ENCODE data around the gene PSME3IP1. TPM values are rescaled to one million over a fixed set of nuclear protein-coding genes. Genes with fewer than 3 reads are reported as not detected.

The PSME3IP1 gene
- total RNA-seq, 4 donors from 2014 or later, result 55.7 to 308 (median 109) TPM

- Histone ChIP-seq H3K36me3 (peaks cover 0 to 43% (median 0%) of the 10 kb centered on the region in 3 donors), H3K4me1 (no peaks in the 10 kb centered on the region), H3K4me3 (no peak overlapping the region), H3K27me3 (no peaks in the 10 kb centered on the region), H3K9me3 (no peaks in the 10 kb centered on the region), H3K27ac (no peak overlapping the region)
- TF ChIP-seq CTCF (IDR thresholded peaks at IDR 0.05) (no peak), POLR2A (IDR thresholded peaks at IDR 0.05) (no peak)
- no peak for DNase-seq
Measured at GRCh38 chr16:57172721-57173290, 13.0 kb downstream of the PSME3IP1 start.

DNA sequence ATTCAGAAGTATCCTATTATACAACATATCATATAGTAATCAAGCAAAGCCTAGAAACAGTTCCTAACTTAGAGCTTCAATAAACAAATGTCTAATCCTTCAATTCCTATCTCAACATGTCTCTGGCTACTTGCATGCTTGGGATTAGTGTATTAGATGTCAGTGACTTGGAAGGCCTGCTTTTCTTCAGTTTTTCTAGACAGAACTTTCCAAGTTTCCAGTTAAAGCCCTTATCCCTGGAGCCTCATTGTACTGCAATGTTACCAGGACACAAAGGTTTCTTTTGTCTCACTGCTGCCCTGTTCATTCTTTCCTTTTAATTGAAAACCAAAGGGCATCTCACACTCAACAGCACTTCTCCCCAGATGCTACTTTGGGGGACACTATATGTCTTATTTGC is 16.5 kb downstream of the PSME3IP1 start:
- Histone ChIP-seq H3K9me3 (no peaks in the 10 kb centered on the region), H3K36me3 (peaks cover 0 to 67% (median 0%) of the 10 kb centered on the region in 3 donors), H3K27ac (no peak overlapping the region), H3K4me3 (no peak overlapping the region), H3K27me3 (no peaks in the 10 kb centered on the region), H3K4me1 (no peaks in the 10 kb centered on the region)
- DNase-seq, result no peak
- TF ChIP-seq CTCF (IDR thresholded peaks at IDR 0.05) (no peak), POLR2A (IDR thresholded peaks at IDR 0.05) (no peak)

- H3K27me3 ChIP-seq, result no peaks in the 10 kb centered on the region
- H3K9me3 ChIP-seq, result no peaks in the 10 kb centered on the region
- no peaks in the 10 kb centered on the region for H3K4me1 ChIP-seq
- H3K36me3 ChIP-seq, result peaks cover 0 to 73% (median 0%) of the 10 kb centered on the region in 3 donors
- no peak for TF ChIP-seq POLR2A (IDR thresholded peaks at IDR 0.05)
- peak in 5 of 6 experiments; percentile 17 to 84 (median 76) for TF ChIP-seq CTCF (IDR thresholded peaks at IDR 0.05)
- H3K27ac ChIP-seq, result no peak overlapping the region
- no peak for DNase-seq
- no peak overlapping the region for H3K4me3 ChIP-seq
Measured at GRCh38 chr16:57167953-57168352, 17.9 kb downstream of the PSME3IP1 start.

DNA sequence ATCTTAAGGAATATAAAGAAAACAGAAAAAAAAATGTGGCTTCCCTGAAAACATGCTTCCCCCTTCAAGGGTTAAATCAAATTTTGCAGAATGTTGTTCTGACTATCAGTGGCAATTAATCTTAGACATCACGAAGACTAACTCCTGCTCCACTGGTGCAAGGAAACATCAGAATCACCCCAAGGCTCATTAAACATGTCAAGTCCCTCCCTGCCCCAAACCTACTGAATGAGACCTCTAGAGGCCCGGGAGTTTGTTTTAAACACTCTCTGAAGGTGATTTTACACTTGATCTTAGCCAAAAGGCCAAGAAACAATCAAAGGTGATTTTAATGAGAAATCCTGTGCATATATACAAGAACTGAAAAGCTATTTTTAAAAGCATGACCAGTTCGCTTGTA is 18.3 kb downstream of the PSME3IP1 start:
- no peaks in the 10 kb centered on the region for H3K27me3 ChIP-seq
- no peak overlapping the region for H3K27ac ChIP-seq
- no peak overlapping the region for H3K4me3 ChIP-seq
- TF ChIP-seq CTCF (IDR thresholded peaks at IDR 0.05) (no peak), POLR2A (IDR thresholded peaks at IDR 0.05) (no peak)
- H3K9me3 ChIP-seq, result no peaks in the 10 kb centered on the region
- H3K4me1 ChIP-seq, result no peaks in the 10 kb centered on the region
- peaks cover 0 to 75% (median 0%) of the 10 kb centered on the region in 3 donors for H3K36me3 ChIP-seq
- DNase-seq, result no peak

DNA sequence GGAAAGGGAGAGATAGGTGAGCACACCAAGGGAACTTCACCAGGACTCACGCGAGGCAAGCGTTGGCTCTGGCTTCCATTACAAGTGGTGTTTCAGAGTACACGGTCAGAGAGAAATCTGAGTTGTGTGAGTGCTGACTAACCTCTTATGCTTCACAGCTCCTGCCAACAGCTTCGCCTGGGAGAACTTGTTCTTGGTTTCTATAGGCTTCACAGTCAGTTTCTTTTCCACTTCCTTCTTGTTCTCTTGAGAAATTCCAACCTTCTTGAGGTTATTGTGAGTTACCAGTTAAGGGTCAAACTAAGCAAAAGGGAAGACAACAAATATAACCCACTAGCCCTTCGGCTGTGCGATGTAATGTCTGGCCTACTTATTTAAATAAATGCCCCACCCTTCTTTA is 18.9 kb downstream of the PSME3IP1 start:
- no peak for TF ChIP-seq CTCF (IDR thresholded peaks at IDR 0.05)
- no peak for TF ChIP-seq POLR2A (IDR thresholded peaks at IDR 0.05)
- Histone ChIP-seq H3K36me3 (peaks cover 0 to 75% (median 0%) of the 10 kb centered on the region in 3 donors), H3K27me3 (no peaks in the 10 kb centered on the region), H3K4me3 (no peak overlapping the region), H3K4me1 (no peaks in the 10 kb centered on the region), H3K27ac (no peak overlapping the region), H3K9me3 (no peaks in the 10 kb centered on the region)
- DNase-seq, result no peak

- no peak overlapping the region for H3K27ac ChIP-seq
- no peak overlapping the region for H3K4me3 ChIP-seq
- no peaks in the 10 kb centered on the region for H3K27me3 ChIP-seq
- no peaks in the 10 kb centered on the region for H3K9me3 ChIP-seq
- no peak for TF ChIP-seq CTCF (IDR thresholded peaks at IDR 0.05)
- no peak for TF ChIP-seq POLR2A (IDR thresholded peaks at IDR 0.05)
- DNase-seq, result no peak
- no peaks in the 10 kb centered on the region for H3K4me1 ChIP-seq
- peaks cover 0 to 75% (median 0%) of the 10 kb centered on the region in 3 donors for H3K36me3 ChIP-seq
Measured at GRCh38 chr16:57166451-57166850, 19.4 kb downstream of the PSME3IP1 start.
